Keratinocyte (primary cell): ENCODE results near the gene PRKCZ. TPM values are rescaled to one million over a fixed set of nuclear protein-coding genes. Genes with fewer than 3 reads are reported as not detected.

ENCODE experiments used
- DNase-seq: peaks from one replicate; pipeline ENCODE4 v3.0.0-alpha.2; 2011; ENCODE audit warnings: low read depth, missing footprints, low spot score
- FAIRE-seq: peaks from 2 replicates; lab custom pipeline; 2011; peaks lifted over from hg19 to GRCh38; lab: Jason Lieb, UNC
- H2AFZ ChIP-seq: 2 replicates; pipeline ENCODE4 v1.6.0; 2012; ENCODE audit warnings: low read length, control low read depth, inconsistent platforms; ENCODE audit not compliant: control insufficient read depth
- H3K27ac ChIP-seq: 2 replicates; pipeline ENCODE4 v1.5.1; 2011; ENCODE audit warnings: low read length; ENCODE audit not compliant: control insufficient read depth, insufficient read depth
- H3K27me3 ChIP-seq: 3 replicates; pipeline ENCODE4 v1.6.0; 2011; ENCODE audit warnings: low read length; ENCODE audit not compliant: control insufficient read depth, insufficient read depth; ENCODE audit errors: extremely low read depth
- H3K36me3 ChIP-seq, 2 experiments: 2 replicates in 1 of 2; 3 replicates in 1 of 2; pipeline ENCODE4 v1.5.1; 2011; ENCODE audit warnings: low read length in 2 of 2, mild to moderate bottlenecking in 1 of 2; ENCODE audit not compliant: control insufficient read depth in 2 of 2, insufficient read depth in 2 of 2; ENCODE audit errors: extremely low read depth in 1 of 2
- H3K4me1 ChIP-seq: 3 replicates; pipeline ENCODE4 v1.5.1; 2011; ENCODE audit warnings: low read length; ENCODE audit not compliant: control insufficient read depth, insufficient read depth; ENCODE audit errors: extremely low read depth
- H3K4me2 ChIP-seq: 3 replicates; pipeline ENCODE4 v1.6.0; 2011; ENCODE audit warnings: low read depth, low read length; ENCODE audit not compliant: control insufficient read depth, insufficient read depth; ENCODE audit errors: extremely low read depth
- H3K4me3 ChIP-seq, 3 experiments: fragments of 200-600 bp in 1 of 3; sonication (generic) in 1 of 3; 2 replicates in 2 of 3; 3 replicates in 1 of 3; pipeline ENCODE4 v1.5.1; 2011 to 2016; ENCODE audit warnings: low read length in 3 of 3, mild to moderate bottlenecking in 3 of 3, control low read depth in 2 of 3, inconsistent platforms in 1 of 3, low read depth in 1 of 3, mixed read lengths in 1 of 3, mixed run types in 1 of 3, moderate library complexity in 1 of 3; ENCODE audit not compliant: control insufficient read depth in 2 of 3, insufficient read depth in 2 of 3; ENCODE audit errors: extremely low read depth in 1 of 3
- H3K79me2 ChIP-seq: 2 replicates; pipeline ENCODE4 v1.6.0; 2012; ENCODE audit warnings: low read length; ENCODE audit not compliant: control insufficient read depth, insufficient read depth
- H3K9ac ChIP-seq: 3 replicates; pipeline ENCODE4 v1.6.0; 2011; ENCODE audit warnings: low read length; ENCODE audit not compliant: control insufficient read depth, insufficient read depth; ENCODE audit errors: extremely low read depth
- H3K9me1 ChIP-seq: 3 replicates; pipeline ENCODE4 v1.6.0; 2011; ENCODE audit warnings: low read length; ENCODE audit not compliant: control insufficient read depth, insufficient read depth; ENCODE audit errors: extremely low read depth
- H3K9me3 ChIP-seq: 2 replicates; pipeline ENCODE4 v1.5.1; 2012; ENCODE audit warnings: low read depth, low read length; ENCODE audit not compliant: control insufficient read depth
- H4K20me1 ChIP-seq: 3 replicates; pipeline ENCODE4 v1.6.0; 2011; ENCODE audit warnings: low read length; ENCODE audit not compliant: control insufficient read depth, insufficient read depth; ENCODE audit errors: extremely low read depth
- EZH2 ChIP-seq: IDR thresholded peaks from one replicate; pipeline ENCODE4 v1.6.1; 2012; ENCODE audit warnings: inconsistent platforms, mild to moderate bottlenecking, low read length, moderate library complexity
- dilution Hi-C: fragments of 300-500 bp; cut with MboI; formaldehyde crosslinking; loops from one replicate; pipeline ENCODE4 v1.7.0; 2020; ENCODE audit warnings: low sequenced_read_pairs; ENCODE audit not compliant: extremely low pct_ligation_motif_present
- polyA plus RNA-seq, 5 experiments: library from polyadenylated mRNA; depleted of rRNA in 3 of 5; stranded (reverse) in 3 of 5; stranded (forward) in 1 of 5; unstranded in 1 of 5; fragments of >200 nt; gene quantifications; 1 replicate in 1 of 5; 2 replicates in 3 of 5; 3 replicates in 1 of 5; pipeline versions ENCODE4 v1.2.1 to v1.2.3, GENCODE V29; 2011 to 2012; ENCODE audit warnings: missing spikeins in 2 of 5, low read depth in 1 of 5, low replicate concordance in 1 of 5
- TF ChIP-seq, protein P1 (sequence below), 3 experiments: IDR thresholded peaks in 1 of 3; conservative IDR thresholded peaks in 1 of 3; optimal IDR thresholded peaks in 1 of 3; 2 replicates in 2 of 3; 3 replicates in 1 of 3; pipeline versions ENCODE3 to v1.5.1; 2011; ENCODE audit warnings: low read length in 3 of 3, mild to moderate bottlenecking in 3 of 3, moderate library complexity in 2 of 3, control low read depth in 1 of 3, inconsistent platforms in 1 of 3; ENCODE audit not compliant: insufficient read depth in 2 of 3; ENCODE audit errors: extremely low read depth in 1 of 3

Gene PRKCZ
- polyA plus RNA-seq, 1 donor (not counting 4 experiments of a cell fraction or from before 2014, with no cell fraction given) = 36.3 TPM

DNA sequence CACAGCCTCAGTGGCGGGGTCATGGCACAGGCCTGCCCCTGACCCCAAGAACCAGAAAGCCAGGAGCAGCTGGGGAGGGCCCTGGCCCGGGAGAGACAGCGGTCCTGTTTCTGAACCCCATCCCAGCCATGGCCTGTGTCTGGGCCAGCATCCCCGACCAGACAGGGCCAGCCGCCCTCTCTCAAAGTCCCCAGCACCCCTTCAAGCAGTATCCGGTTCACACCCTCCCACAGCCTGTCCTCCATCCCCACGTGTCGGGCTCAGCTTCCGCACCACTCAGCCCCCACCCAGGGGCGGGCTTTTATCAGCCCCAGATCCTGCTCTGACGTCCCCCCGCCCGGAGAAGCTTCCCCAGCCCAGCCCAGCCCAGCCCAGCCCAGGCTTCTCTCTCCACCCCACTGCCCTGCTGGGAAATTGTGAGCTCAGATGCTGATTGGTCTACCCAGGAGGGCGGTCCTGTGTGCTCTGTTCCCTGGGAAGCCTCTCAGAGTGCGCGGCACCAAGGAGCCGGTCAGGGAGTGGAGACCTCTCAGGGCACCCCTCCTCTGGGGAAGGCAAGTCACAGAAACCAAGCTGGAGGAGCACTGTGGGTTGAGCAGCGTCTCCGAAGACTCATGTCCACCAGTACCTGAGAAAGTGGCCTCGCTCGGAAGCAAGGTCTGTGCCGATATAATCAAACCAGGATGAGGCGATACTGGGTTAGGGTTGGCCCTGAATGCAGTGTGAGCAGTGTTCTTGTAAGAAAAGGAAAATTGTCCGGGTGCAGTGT is 149.0 kb downstream of the PRKCZ start:
- TF ChIP-seq EZH2 = no peak
- TF ChIP-seq, protein P1, sequence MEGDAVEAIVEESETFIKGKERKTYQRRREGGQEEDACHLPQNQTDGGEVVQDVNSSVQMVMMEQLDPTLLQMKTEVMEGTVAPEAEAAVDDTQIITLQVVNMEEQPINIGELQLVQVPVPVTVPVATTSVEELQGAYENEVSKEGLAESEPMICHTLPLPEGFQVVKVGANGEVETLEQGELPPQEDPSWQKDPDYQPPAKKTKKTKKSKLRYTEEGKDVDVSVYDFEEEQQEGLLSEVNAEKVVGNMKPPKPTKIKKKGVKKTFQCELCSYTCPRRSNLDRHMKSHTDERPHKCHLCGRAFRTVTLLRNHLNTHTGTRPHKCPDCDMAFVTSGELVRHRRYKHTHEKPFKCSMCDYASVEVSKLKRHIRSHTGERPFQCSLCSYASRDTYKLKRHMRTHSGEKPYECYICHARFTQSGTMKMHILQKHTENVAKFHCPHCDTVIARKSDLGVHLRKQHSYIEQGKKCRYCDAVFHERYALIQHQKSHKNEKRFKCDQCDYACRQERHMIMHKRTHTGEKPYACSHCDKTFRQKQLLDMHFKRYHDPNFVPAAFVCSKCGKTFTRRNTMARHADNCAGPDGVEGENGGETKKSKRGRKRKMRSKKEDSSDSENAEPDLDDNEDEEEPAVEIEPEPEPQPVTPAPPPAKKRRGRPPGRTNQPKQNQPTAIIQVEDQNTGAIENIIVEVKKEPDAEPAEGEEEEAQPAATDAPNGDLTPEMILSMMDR (optimal IDR thresholded peaks at IDR 0.05 in 1 of 3, IDR thresholded peaks at IDR 0.05 in 1 of 3, conservative IDR thresholded peaks at IDR 0.05 in 1 of 3; ENCODE audit: extremely low read depth in 1 of 3, insufficient read depth in 2 of 3, low read length in 3 of 3) = no peak
- dilution Hi-C loops = loop anchor here (10.0 kb wide), 1 partner anchor 76 kb away; no protein-coding TSS in a partner anchor
- Histone ChIP-seq H3K36me3 (no peaks in the 10 kb centered on the region), H3K27me3 (no peaks in the 10 kb centered on the region), H3K9me1 (no peaks in the 10 kb centered on the region), H3K4me3 (peak overlapping the region; percentile 40 to 86 (median 85)), H4K20me1 (no peaks in the 10 kb centered on the region), H3K27ac (peak overlapping the region; percentile 36), H3K4me2 (peak overlapping the region; percentile 88), H2AFZ (peak overlapping the region; percentile 96), H3K4me1 (peaks cover 2% of the 10 kb centered on the region), H3K9ac (peak overlapping the region; percentile 78), H3K9me3 (no peaks in the 10 kb centered on the region), H3K79me2 (no peaks in the 10 kb centered on the region)
- FAIRE-seq (peak; percentile 46), DNase-seq (no peak)

DNA sequence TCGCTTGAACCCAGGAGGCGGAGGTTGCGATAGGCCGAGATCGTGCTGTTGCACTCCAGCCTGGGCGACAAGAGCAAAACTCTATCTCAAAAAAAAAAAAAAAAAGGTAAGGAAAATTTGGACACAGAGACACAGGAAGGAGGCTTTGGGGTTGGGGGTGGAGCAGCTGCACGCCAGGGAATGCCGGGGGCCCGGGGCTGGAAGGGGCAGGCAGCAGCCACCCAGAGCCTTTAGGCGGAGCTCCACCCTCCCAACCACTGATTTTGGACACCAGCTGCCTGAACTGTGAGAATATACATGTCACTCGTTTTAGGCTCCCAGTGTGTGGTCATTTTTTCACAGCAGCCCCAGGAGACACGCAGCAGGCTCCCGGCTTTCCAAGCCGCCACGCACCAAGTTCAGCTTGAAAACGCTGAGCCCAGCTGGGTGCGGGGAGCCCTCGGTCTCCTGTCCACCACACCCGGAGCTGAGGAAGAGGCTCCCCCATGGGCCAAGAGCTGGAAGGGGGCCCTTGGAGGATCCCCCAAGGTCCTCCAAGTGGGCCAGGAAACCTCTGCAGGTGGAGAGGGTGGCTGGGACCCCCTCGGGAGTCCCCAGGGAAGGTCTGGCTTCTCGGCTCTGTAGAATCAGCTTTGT is 150.2 kb downstream of the PRKCZ start:
- Histone ChIP-seq H3K9me3 (no peaks in the 10 kb centered on the region), H3K9ac (no peak overlapping the region), H3K4me2 (no peak overlapping the region), H2AFZ (no peak overlapping the region), H3K27ac (no peak overlapping the region), H3K36me3 (no peaks in the 10 kb centered on the region), H3K4me1 (peaks cover under 1% of the 10 kb centered on the region), H3K27me3 (no peaks in the 10 kb centered on the region), H4K20me1 (no peaks in the 10 kb centered on the region), H3K4me3 (no peak overlapping the region), H3K9me1 (no peaks in the 10 kb centered on the region), H3K79me2 (no peaks in the 10 kb centered on the region)
- DNase-seq = no peak
- no peak for FAIRE-seq
- no peak for TF ChIP-seq EZH2
- TF ChIP-seq, protein P1 (optimal IDR thresholded peaks at IDR 0.05 in 1 of 3, IDR thresholded peaks at IDR 0.05 in 1 of 3, conservative IDR thresholded peaks at IDR 0.05 in 1 of 3; ENCODE audit: extremely low read depth in 1 of 3, insufficient read depth in 2 of 3, low read length in 3 of 3) = no peak
- dilution Hi-C loops = no loop called here
